ENCODE data around the gene IL12RB2.

The IL12RB2 gene

GRCh38 chr1:67381154-67381553 lies 73.5 kb downstream of the IL12RB2 start:
- TF ChIP-seq POU6F1 (CRISPR knock-in tag; IDR thresholded peaks at IDR 0.05; ENCODE audit: borderline replicate concordance, low read depth) (no peak), CSDC2 (CRISPR knock-in tag; IDR thresholded peaks at IDR 0.05) (no peak)
- ATAC-seq: no peak

- no peak for TF ChIP-seq TOX (CRISPR knock-in tag; IDR thresholded peaks at IDR 0.05; ENCODE audit: borderline replicate concordance)
- TF ChIP-seq TCF4 (CRISPR knock-in tag; IDR thresholded peaks at IDR 0.05; ENCODE audit: borderline replicate concordance): no peak
- TF ChIP-seq POU6F1 (CRISPR knock-in tag; IDR thresholded peaks at IDR 0.05; ENCODE audit: borderline replicate concordance, low read depth): no peak
- no peak for TF ChIP-seq ESRRG (CRISPR knock-in tag; IDR thresholded peaks at IDR 0.05)
- TF ChIP-seq CSDC2 (CRISPR knock-in tag; IDR thresholded peaks at IDR 0.05): no peak
- no peak for TF ChIP-seq CSRNP3 (CRISPR knock-in tag; IDR thresholded peaks at IDR 0.05)
- no peak for TF ChIP-seq OSR1 (CRISPR knock-in tag; IDR thresholded peaks at IDR 0.05)
- TF ChIP-seq SNAI2 (CRISPR knock-in tag; IDR thresholded peaks at IDR 0.05): no peak
- no peak for TF ChIP-seq PATZ1 (CRISPR knock-in tag; IDR thresholded peaks at IDR 0.05; ENCODE audit: borderline replicate concordance)
- TF ChIP-seq RARB (CRISPR knock-in tag; IDR thresholded peaks at IDR 0.05): no peak
- TF ChIP-seq TSHZ2 (CRISPR knock-in tag; IDR thresholded peaks at IDR 0.05): no peak
- no peak for TF ChIP-seq ZC3H10 (CRISPR knock-in tag; IDR thresholded peaks at IDR 0.05)
- TF ChIP-seq GLIS3 (CRISPR knock-in tag; IDR thresholded peaks at IDR 0.05): no peak
- TF ChIP-seq ZNF8 (CRISPR knock-in tag; IDR thresholded peaks at IDR 0.05): no peak
- no peak for TF ChIP-seq ZFP3 (CRISPR knock-in tag; IDR thresholded peaks at IDR 0.05)
- TF ChIP-seq ISL1 (CRISPR knock-in tag; IDR thresholded peaks at IDR 0.05): no peak
- ATAC-seq: no peak
These were observed 74.6 kb downstream of the IL12RB2 start for GRCh38 chr1:67382292-67382691.

- TF ChIP-seq ARNTL (CRISPR knock-in tag; IDR thresholded peaks at IDR 0.05; ENCODE audit: borderline replicate concordance, low read depth) (no peak), PATZ1 (CRISPR knock-in tag; IDR thresholded peaks at IDR 0.05; ENCODE audit: borderline replicate concordance) (no peak), ZNF8 (CRISPR knock-in tag; IDR thresholded peaks at IDR 0.05) (no peak), CSDC2 (CRISPR knock-in tag; IDR thresholded peaks at IDR 0.05) (no peak), RARB (CRISPR knock-in tag; IDR thresholded peaks at IDR 0.05) (no peak), ZNF70 (CRISPR knock-in tag; IDR thresholded peaks at IDR 0.05) (no peak), ZNF565 (CRISPR knock-in tag; conservative IDR thresholded peaks at IDR 0.05; ENCODE audit: low read depth) (no peak), TOX (CRISPR knock-in tag; IDR thresholded peaks at IDR 0.05; ENCODE audit: borderline replicate concordance) (no peak), TCF4 (CRISPR knock-in tag; IDR thresholded peaks at IDR 0.05; ENCODE audit: borderline replicate concordance) (no peak), PPARA (CRISPR knock-in tag; IDR thresholded peaks at IDR 0.05; ENCODE audit: borderline replicate concordance) (no peak), TSHZ2 (CRISPR knock-in tag; IDR thresholded peaks at IDR 0.05) (no peak), ESRRG (CRISPR knock-in tag; IDR thresholded peaks at IDR 0.05) (no peak), POU6F1 (CRISPR knock-in tag; IDR thresholded peaks at IDR 0.05; ENCODE audit: borderline replicate concordance, low read depth) (no peak)
- no peak for ATAC-seq
These were observed 76.4 kb downstream of the IL12RB2 start for GRCh38 chr1:67383999-67384638.

Measured in SK-N-SH treated with all-trans-retinoic acid at 6 μM for 48 hours (cell line).